Esophagus muscularis mucosa (tissue), 4 donors: ENCODE results near the gene SMARCE1. TPM values are rescaled to one million over a fixed set of nuclear protein-coding genes. Genes with fewer than 3 reads are reported as not detected.

Experiments
- DNase-seq: peaks from one replicate; pipeline ENCODE4 v3.0.0-alpha.2; 2017; ENCODE audit errors: extremely low spot score
- H3K27ac ChIP-seq, 4 donors: fragments of 200-600 bp; sonication (generic); replicated peaks in 1 of 4; 1 replicate in 3 of 4; 2 replicates in 1 of 4; pipeline ENCODE4 v1.5.1; 2016 to 2019; ENCODE audit warnings: mild to moderate bottlenecking in 1 of 4
- H3K27me3 ChIP-seq, 4 donors: fragments of 200-600 bp; sonication (generic); one replicate each; pipeline versions ENCODE4 v1.5.1 to v1.6.0; 2016 to 2019
- H3K36me3 ChIP-seq, 4 donors: fragments of 200-600 bp; sonication (generic); one replicate each; pipeline ENCODE4 v1.5.1; 2016 to 2019
- H3K4me1 ChIP-seq, 4 donors: fragments of 200-600 bp; sonication (generic); one replicate each; pipeline ENCODE4 v1.5.1; 2016 to 2019
- H3K4me3 ChIP-seq, 4 donors: fragments of 200-600 bp; sonication (generic); 1 replicate in 2 of 4; 2 replicates in 2 of 4; pipeline ENCODE4 v1.5.1; 2016 to 2019; ENCODE audit warnings: mild to moderate bottlenecking in 4 of 4, moderate library complexity in 1 of 4
- H3K9me3 ChIP-seq, 4 donors: fragments of 200-600 bp; sonication (generic); 1 replicate in 3 of 4; 2 replicates in 1 of 4; pipeline ENCODE4 v1.5.1; 2016 to 2019
- EP300 ChIP-seq: sonication (generic); formaldehyde crosslinking; IDR thresholded peaks from one replicate; pipeline ENCODE4 v1.6.1; 2017; ENCODE audit warnings: antibody characterized with exemption
- POLR2A ChIP-seq: fragments of 450-650 bp; IDR thresholded peaks from one replicate; pipeline ENCODE4 v1.6.1; 2017; ENCODE audit warnings: antibody characterized with exemption, moderate library complexity, mild to moderate bottlenecking, low read depth
- POLR2AphosphoS5 ChIP-seq, 2 donors: sonication (generic); formaldehyde crosslinking; IDR thresholded peaks; one replicate each; pipeline ENCODE4 v1.6.1; 2017; ENCODE audit warnings: antibody characterized with exemption in 2 of 2
- WGBS: methylation state at CpG from one replicate; pipeline ENCODE4 v1.1.5; 2018; 5-methylcytosine and 5-hydroxymethylcytosine counted together
- intact Hi-C: fragments of 100-400 bp; cut with DNase I; formaldehyde crosslinking; loops from one replicate; pipeline ENCODE4 v1.15.1; 2023
- total RNA-seq, 4 donors: library from RNA; depleted of rRNA; stranded (reverse); fragments of >200 nt; gene quantifications; one replicate each; pipeline versions ENCODE4 v1.1.0 to v1.2.1, GENCODE V29; 2016
- TF ChIP-seq, protein P1 (sequence below), 3 experiments: fragments of 200-600 bp in 2 of 3; fragments of 450-650 bp in 1 of 3; sonication (generic) in 2 of 3; IDR thresholded peaks; one replicate each; pipeline ENCODE4 v1.5.1; 2017 to 2019; ENCODE audit warnings: antibody characterized with exemption in 3 of 3, mild to moderate bottlenecking in 2 of 3, moderate library complexity in 1 of 3

Gene SMARCE1
- total RNA-seq, 4 donors from 2014 or later, result 86.8 to 112 (median 102) TPM

DNA sequence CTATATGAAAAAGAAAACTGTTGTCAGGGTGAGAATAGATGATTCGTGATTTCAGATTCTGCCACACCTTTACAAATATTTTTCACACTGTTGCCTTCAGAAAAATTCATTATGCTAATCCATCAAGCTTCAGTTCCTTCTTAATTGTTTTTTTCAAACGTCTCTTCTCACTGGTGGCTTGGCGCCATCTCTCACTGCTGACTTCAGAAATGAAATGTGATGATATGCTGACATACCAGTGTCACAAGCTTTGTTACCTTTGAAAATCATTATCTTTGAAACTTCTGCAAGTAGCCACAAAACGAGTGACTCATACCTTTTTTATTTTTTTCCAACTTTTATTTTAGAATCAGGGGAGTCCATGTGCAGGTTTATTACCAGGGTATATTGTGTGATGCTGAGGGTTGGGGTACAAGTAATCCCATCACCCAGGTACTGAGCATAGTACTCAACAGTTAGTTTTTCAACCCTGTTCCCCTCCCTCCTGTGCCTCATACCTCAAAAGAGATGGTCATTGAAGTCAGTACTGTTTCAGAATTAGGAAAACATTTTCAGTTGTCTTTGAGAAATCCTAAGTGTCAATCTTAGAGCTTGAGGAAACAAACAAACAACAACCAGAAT lies 31.4 kb upstream of the SMARCE1 start:
- H3K36me3 ChIP-seq, result no peaks in the 10 kb centered on the region
- intact Hi-C loops, result no loop called here
- H3K4me1 ChIP-seq, result no peaks in the 10 kb centered on the region
- TF ChIP-seq, protein P1, sequence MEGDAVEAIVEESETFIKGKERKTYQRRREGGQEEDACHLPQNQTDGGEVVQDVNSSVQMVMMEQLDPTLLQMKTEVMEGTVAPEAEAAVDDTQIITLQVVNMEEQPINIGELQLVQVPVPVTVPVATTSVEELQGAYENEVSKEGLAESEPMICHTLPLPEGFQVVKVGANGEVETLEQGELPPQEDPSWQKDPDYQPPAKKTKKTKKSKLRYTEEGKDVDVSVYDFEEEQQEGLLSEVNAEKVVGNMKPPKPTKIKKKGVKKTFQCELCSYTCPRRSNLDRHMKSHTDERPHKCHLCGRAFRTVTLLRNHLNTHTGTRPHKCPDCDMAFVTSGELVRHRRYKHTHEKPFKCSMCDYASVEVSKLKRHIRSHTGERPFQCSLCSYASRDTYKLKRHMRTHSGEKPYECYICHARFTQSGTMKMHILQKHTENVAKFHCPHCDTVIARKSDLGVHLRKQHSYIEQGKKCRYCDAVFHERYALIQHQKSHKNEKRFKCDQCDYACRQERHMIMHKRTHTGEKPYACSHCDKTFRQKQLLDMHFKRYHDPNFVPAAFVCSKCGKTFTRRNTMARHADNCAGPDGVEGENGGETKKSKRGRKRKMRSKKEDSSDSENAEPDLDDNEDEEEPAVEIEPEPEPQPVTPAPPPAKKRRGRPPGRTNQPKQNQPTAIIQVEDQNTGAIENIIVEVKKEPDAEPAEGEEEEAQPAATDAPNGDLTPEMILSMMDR (IDR thresholded peaks at IDR 0.05), result no peak
- TF ChIP-seq POLR2A (no peak), POLR2AphosphoS5 (IDR thresholded peaks at IDR 0.05) (no peak), EP300 (no peak)
- H3K27ac ChIP-seq, result no peak overlapping the region
- H3K9me3 ChIP-seq, result no peaks in the 10 kb centered on the region
- H3K27me3 ChIP-seq, result peaks cover 0 to 41% (median 0%) of the 10 kb centered on the region in 4 donors
- no peak for DNase-seq
- 54% methylated on average over 4 of the region's 4 CpGs for WGBS
- no peak overlapping the region for H3K4me3 ChIP-seq

DNA sequence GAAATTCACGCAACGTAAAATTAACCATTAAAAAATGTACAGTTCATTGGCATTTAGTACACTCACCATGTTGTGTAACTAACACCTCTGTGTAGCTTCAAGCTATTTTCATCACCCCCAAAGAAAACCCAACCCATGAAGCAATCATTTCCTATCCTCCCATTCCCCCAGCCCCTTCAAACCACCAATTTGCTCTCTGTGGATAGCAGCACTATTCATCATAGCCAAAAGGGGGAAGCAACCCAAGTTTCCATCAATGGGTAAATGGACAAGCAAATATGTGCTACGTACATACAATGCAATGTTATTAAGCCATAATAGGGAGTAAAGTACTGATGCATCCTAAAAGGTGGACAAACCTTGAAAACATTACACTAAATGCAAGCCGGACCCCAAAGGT lies 28.3 kb upstream of the SMARCE1 start:
- H3K27me3 ChIP-seq, result peaks cover 0 to 38% (median 0%) of the 10 kb centered on the region in 4 donors
- no peak for DNase-seq
- TF ChIP-seq, protein P1 (IDR thresholded peaks at IDR 0.05), result no peak
- TF ChIP-seq POLR2A (no peak), EP300 (no peak), POLR2AphosphoS5 (IDR thresholded peaks at IDR 0.05) (no peak)
- no peaks in the 10 kb centered on the region for H3K4me1 ChIP-seq
- H3K9me3 ChIP-seq, result no peaks in the 10 kb centered on the region
- 90% methylated on average over 4 of the region's 4 CpGs for WGBS
- no peak overlapping the region for H3K4me3 ChIP-seq
- no peaks in the 10 kb centered on the region for H3K36me3 ChIP-seq
- H3K27ac ChIP-seq, result no peak overlapping the region
- intact Hi-C loops, result no loop called here

DNA sequence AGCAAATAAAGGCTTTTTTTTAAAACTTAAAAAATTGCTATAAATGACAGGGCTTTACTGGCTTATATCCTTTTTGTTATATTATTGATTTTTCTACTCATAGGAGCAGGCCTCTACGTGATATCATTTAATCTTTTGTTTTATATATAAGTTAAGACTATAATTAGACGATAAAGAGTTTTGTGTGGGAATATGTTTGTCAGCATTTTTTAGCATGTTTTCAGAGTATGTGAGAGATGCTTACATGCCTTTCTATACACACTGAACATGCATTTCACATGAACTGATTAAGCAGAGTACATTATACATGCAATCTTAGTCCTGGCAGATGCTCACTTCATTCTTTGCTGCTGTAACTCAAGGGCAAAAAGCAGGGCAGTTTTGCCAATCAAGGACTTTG lies 25.0 kb upstream of the SMARCE1 start:
- 87% methylated on average over 2 of the region's 2 CpGs for WGBS
- Histone ChIP-seq H3K27ac (no peak overlapping the region), H3K4me1 (no peaks in the 10 kb centered on the region), H3K27me3 (peaks cover 0 to 23% (median 0%) of the 10 kb centered on the region in 4 donors), H3K9me3 (no peaks in the 10 kb centered on the region), H3K4me3 (no peak overlapping the region), H3K36me3 (no peaks in the 10 kb centered on the region)
- TF ChIP-seq POLR2A (no peak), POLR2AphosphoS5 (IDR thresholded peaks at IDR 0.05) (no peak), EP300 (no peak)
- TF ChIP-seq, protein P1 (IDR thresholded peaks at IDR 0.05), result no peak
- intact Hi-C loops, result no loop called here
- no peak for DNase-seq

DNA sequence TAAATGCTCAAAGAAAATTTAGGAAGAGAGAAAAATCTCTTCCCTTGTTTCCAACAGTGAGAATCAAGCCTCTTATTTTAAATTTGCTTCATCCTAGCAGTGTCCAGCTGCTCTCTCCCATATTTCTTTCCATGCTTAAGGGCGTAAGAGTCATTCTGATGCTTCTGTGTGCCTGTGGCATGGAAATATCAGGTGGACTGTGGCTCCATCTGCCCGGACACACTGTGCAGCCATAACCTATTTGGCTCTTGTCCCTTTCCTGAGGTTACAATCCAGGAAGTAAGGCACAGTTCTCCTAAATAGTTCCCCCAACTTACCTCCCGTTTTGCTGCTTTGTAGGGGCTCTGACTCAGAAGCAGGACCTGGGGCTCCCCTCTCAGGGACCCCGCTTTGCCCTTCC lies 23.7 kb upstream of the SMARCE1 start:
- no peak for DNase-seq
- H3K27me3 ChIP-seq, result peaks cover 0 to 23% (median 0%) of the 10 kb centered on the region in 4 donors
- H3K4me1 ChIP-seq, result no peaks in the 10 kb centered on the region
- H3K36me3 ChIP-seq, result no peaks in the 10 kb centered on the region
- H3K4me3 ChIP-seq, result no peak overlapping the region
- WGBS, result 57% methylated on average over 4 of the region's 4 CpGs
- intact Hi-C loops, result no loop called here
- no peaks in the 10 kb centered on the region for H3K9me3 ChIP-seq
- no peak overlapping the region for H3K27ac ChIP-seq
- TF ChIP-seq EP300 (no peak), POLR2A (no peak), POLR2AphosphoS5 (IDR thresholded peaks at IDR 0.05) (no peak)
- TF ChIP-seq, protein P1 (IDR thresholded peaks at IDR 0.05), result no peak

DNA sequence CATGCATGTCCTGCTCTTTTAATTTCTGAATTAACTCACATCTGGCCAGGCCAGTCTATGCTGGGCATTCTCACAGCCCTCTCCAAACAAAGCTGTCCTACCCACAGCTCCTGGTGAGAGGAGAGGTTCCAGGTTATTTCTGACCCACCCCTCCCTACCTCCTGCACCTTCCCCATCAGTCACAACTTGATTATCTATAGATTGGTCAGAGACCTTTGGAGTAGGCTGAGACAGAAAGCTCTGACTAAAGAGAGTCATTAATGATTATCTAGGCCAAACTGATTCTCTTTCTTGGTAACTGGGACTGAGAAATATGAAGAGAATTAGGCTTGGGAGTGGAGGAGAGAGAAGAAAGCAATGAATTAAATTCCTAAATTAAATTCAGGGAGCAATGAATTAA lies 18.7 kb upstream of the SMARCE1 start:
- H3K36me3 ChIP-seq, result no peaks in the 10 kb centered on the region
- TF ChIP-seq EP300 (no peak), POLR2A (no peak), POLR2AphosphoS5 (IDR thresholded peaks at IDR 0.05) (no peak)
- TF ChIP-seq, protein P1 (IDR thresholded peaks at IDR 0.05), result no peak
- no peak for DNase-seq
- peaks cover 0 to 31% (median 0%) of the 10 kb centered on the region in 4 donors for H3K27me3 ChIP-seq
- H3K4me1 ChIP-seq, result peaks cover 0 to 3% (median 0%) of the 10 kb centered on the region in 4 donors
- no peak overlapping the region for H3K27ac ChIP-seq
- intact Hi-C loops, result no loop called here
- H3K4me3 ChIP-seq, result no peak overlapping the region
- no peaks in the 10 kb centered on the region for H3K9me3 ChIP-seq
